8988T (cell line): ENCODE measurements around the gene ATP9B.

Source experiments
- DNase-seq: peaks from one replicate; pipeline ENCODE4 v3.0.0; 2011

The ATP9B gene

GRCh38 chr18:79204889-79205807 is 136.0 kb downstream of the ATP9B start:
- no peak for DNase-seq

- DNase-seq = no peak
Measured at GRCh38 chr18:79206444-79206843, 137.2 kb downstream of the ATP9B start.

- DNase-seq = no peak
Measured at GRCh38 chr18:79208906-79209305, 139.7 kb downstream of the ATP9B start.

GRCh38 chr18:79210002-79210910 is 141.1 kb downstream of the ATP9B start:
- DNase-seq = no peak

DNA sequence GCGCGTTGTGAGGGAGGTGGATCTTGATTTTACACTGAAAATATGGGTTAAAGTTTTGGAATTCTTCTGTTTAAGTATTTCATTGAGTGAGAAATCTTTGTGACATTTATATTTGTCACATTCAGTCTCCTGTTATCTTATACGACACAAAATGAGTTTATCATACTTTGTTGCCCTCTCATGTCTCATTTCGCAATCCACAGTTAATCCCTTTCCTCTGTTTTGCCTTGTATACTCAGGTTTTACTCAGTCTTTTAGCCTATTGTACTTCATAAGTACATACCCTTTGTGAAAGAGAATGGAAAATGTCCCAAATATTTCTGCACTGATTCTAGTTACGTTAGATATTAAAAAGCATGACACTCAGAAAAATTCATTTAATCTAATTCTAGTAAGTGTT is 142.7 kb downstream of the ATP9B start:
- DNase-seq = no peak

- no peak for DNase-seq
Measured at GRCh38 chr18:79214056-79214455, 144.9 kb downstream of the ATP9B start.

DNA sequence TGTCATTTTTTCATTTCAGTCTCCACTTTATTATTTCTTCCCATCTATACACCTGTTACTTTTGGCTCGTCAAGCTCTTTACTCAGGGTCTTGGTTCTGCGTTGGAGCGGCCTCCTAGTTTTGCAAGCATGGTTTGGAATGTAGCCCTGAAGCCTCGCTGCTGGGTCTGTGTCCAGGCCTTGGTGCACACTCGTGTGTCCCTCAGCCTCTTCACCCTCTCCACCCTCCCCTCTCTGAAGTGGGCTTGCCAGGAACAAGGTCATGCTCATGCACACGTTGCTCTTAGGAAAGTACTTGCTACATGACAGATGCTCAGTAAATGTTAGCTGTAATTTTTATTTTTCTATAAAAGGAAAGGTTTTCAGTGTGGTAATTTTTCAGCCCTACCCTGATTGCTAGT is 147.0 kb downstream of the ATP9B start:
- no peak for DNase-seq

DNA sequence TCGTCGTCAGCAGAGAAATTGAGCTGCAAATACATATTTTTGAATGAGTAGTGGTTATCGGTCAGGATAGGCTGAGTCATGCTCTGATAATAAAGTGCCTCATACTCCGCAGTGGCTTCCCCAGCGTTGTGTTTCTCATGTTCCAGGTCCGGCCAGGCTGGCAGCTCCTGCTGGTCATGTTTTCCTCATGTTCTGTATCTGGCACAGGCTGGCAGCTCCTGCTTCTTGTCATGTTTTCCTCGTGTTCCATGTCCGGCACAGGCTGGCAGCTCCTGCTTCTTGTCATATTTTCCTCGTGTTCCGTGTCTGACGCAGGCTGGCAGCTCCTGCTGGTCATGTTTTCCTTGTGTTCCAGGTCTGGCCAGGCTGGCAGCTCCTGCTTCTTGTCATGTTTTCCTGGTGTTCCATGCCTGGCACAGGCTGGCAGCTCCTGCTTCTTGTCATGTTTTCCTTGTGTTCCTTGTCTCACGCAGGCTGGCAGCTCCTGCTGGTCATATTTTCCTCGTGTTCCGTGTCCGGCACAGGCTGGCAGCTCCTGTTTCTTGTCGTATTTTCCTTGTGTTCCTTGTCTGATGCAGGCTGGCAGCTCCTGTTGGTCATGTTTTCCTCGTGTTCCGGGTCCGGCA is 148.9 kb downstream of the ATP9B start:
- no peak for DNase-seq

DNA sequence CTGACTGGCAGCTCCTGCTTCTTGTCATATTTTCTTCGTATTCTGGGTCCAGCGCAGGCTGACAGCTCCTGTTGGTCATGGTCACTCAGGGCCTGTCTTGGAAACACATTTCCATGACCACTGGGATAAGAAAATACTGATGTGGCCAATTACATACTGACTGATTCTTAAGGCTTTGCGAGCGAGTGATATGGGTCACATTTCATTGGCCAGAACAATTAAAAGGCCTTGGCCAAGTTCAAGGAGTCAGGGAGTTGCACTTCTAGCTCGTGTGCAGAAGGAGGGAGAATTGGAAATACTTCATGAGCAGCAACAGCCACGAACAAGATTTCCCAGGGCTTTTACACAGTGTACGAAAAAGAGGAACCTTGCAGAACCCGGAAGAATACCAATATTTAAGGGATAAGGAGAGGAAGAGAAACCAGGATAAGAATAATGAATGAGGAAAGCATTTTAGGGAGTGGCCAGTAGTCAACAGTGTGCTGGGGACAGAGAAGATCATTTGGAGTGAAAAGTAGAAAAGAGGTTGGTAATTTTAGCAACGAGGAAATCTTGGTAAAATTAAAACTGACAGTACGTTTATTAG is 149.5 kb downstream of the ATP9B start:
- DNase-seq = no peak

GRCh38 chr18:79221136-79221535 is 151.9 kb downstream of the ATP9B start:
- no peak for DNase-seq

DNA sequence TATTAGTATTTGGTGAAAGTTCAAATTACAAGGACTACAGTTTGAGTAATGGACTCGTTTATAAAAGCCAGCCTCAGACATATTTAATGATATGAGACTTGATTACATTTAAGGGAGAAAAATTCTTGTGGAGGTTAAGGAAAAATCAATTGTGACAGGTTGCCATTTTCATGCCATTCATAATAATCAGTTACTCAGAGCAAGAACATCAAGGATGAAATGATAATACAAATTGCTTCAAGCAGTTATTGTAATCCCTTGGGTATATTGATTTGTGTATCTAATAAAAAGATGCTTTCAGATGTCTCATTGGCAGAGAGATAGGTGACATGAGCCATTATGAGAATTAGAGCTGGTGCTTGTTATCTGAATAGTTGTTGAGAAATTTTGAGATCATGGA is 153.6 kb downstream of the ATP9B start:
- DNase-seq = no peak

- no peak for DNase-seq
Measured at GRCh38 chr18:79223431-79223830, 154.2 kb downstream of the ATP9B start.

DNA sequence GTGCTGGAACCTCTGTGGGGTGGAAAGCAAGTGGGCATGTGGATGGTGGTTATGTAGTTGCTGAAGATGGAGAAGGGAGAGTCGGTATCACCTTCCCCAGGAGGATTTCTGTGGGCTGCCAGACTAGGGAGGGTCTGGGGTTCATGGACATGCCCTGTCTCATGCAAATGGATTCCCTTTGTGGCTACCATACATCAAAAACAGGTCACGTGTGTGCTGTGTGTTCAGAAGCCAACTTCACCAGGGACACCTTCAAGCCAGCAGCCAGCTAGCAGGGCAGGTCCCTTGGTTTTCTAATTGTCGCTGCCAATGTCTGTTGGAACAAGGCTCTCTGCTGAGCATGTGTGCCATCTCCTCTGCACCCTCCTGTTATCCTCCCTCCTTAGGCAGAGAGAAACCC is 155.2 kb downstream of the ATP9B start:
- no peak for DNase-seq

- DNase-seq = no peak
Measured at GRCh38 chr18:79227621-79228020, 158.4 kb downstream of the ATP9B start.

GRCh38 chr18:79229431-79229830 is 160.2 kb downstream of the ATP9B start:
- DNase-seq = no peak

DNA sequence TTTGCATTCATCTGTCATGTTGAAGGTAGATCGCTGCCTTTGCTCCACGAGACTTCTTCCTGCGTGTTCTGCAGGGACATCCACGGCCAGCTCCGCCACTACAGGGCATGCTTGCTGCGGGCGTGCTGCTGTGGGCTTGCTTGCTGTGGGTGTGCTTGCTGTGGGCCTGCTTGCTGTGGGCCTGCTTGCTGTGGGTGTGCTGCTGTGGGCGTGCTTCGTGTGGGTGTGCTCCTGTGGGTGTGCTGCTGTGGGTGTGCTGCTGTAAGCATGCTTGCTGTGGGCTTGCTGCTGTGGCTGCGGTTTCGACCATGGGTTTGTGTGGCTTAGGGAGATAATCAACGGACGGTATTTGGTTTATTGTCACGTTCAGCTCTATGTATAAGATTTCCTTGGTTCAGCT is 165.2 kb downstream of the ATP9B start:
- no peak for DNase-seq

- no peak for DNase-seq
Measured at GRCh38 chr18:79239631-79240030, 170.4 kb downstream of the ATP9B start.

DNA sequence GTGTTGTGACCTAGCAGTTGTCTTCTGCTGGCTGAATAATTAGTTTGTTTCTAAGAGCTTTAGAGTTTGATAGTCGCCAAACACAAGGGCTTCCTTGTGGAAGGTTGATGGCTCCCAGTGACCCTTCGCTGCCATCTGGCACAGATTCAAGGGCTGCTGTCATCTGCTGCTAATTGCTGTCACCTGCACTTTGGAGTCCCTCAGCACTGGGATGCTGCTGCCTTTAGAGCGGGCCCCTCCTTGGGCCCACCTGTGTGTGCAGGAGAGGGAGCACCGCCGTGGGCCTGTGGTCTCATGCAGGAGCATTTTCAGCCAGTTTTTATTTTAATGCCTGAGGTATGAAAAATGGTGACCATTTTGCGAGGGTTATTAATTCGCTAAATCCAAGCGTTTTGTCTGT is 172.6 kb downstream of the ATP9B start:
- DNase-seq = no peak

GRCh38 chr18:79242246-79242645 is 173.1 kb downstream of the ATP9B start:
- no peak for DNase-seq

- DNase-seq = no peak
Measured at GRCh38 chr18:79245517-79246001, 176.4 kb downstream of the ATP9B start.

DNA sequence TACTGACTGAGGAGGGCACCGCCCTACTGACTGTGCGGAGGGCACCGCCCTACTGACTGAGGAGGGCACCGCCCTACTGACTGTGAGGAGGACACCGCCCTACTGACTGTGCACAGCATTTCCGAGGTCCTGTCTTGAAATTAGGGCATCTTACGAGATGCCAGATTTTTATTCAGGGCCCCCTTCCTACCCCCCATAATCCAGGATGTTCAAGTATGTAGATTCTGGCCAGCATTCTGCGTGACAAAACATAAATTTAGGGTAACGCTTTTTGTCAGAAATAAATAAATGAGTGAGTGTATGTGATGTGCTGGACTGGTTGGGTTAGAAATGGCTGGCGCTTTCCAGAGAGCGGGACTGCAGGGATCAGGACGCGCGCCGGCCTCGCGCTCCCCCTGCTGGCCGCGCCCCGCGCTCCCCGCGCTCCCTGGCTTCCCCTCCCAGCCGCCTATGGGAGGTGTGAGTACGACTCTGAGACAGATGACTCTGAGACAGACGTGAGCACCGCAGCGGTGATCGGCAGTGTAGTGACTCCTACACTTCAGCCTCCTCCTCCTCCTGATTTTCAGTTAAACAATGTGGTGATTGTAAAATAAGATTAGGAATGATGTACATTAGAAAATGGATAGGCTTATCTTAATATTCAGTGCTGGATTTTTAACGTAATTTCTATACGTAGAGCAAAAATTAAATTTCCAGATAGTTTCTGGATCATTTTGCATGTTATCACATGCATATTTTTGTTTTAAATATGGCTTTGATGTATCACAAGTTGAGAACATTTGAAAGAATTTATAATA is 177.3 kb downstream of the ATP9B start:
- DNase-seq = no peak

DNA sequence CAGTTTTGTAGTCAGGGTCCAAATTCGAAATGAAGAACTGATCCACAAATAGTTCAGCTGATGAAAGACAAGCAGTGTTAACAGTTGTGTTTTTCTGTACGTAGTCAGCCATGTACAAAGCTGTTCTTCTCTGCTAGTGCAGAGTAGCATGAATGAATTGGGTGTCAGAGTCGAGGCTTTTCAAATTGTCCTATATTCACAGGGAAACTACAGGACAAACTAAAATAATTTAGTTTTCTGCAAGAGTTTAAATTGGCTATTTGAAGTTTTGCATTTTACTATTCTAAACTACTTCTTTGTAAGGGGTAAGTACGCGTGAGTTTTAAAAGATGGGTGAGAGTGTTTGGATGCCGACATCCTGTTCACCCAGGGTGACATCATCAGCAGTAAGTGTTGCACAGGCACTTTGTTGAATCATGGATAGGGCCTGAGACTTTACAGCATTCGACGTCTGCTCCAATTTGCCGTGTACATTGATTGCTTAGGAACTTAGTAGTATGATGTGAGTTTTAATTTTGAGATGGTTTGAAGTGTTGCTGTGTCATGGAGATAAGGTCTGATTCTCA is 179.4 kb downstream of the ATP9B start:
- no peak for DNase-seq
